ENCODE data around the gene PRKCA.

Gene PRKCA

GRCh38 chr17:66301367-66301863 is 998 bp upstream of the PRKCA start:
- no peaks in the 10 kb centered on the region for H3K27me3 ChIP-seq (replicated peaks)
- peak overlapping the region; percentile 75 for H3K4me3 ChIP-seq (ENCODE audit: low read depth, low read length)
- no peak for DNase-seq
- no peak for TF ChIP-seq CTCF (IDR thresholded peaks at IDR 0.05; ENCODE audit: low read depth, low read length, missing control alignments)
- in situ Hi-C loops (cut with HindIII; ENCODE audit: low pct_ligation_motif_present, low sequenced_read_pairs) = no loop called here
- H3K36me3 ChIP-seq (replicated peaks) = no peaks in the 10 kb centered on the region
- H3K27ac ChIP-seq = no peak overlapping the region

GRCh38 chr17:66302761-66303626 is 581 bp downstream of the PRKCA start:
- no peaks in the 10 kb centered on the region for H3K27me3 ChIP-seq (replicated peaks)
- no peak for TF ChIP-seq CTCF (IDR thresholded peaks at IDR 0.05; ENCODE audit: low read depth, low read length, missing control alignments)
- peak overlapping the region; percentile 22 for H3K27ac ChIP-seq
- no peaks in the 10 kb centered on the region for H3K36me3 ChIP-seq (replicated peaks)
- in situ Hi-C loops (cut with HindIII; ENCODE audit: low pct_ligation_motif_present, low sequenced_read_pairs) = no loop called here
- peak; percentile 12 for DNase-seq
- H3K4me3 ChIP-seq (ENCODE audit: low read depth, low read length) = peak overlapping the region; percentile 80

- no peak for DNase-seq
- Histone ChIP-seq H3K36me3 (replicated peaks) (no peaks in the 10 kb centered on the region), H3K27ac (no peak overlapping the region), H3K27me3 (replicated peaks) (no peaks in the 10 kb centered on the region), H3K4me3 (ENCODE audit: low read depth, low read length) (peak overlapping the region; percentile 80)
- in situ Hi-C loops (cut with HindIII; ENCODE audit: low pct_ligation_motif_present, low sequenced_read_pairs) = no loop called here
- TF ChIP-seq CTCF (IDR thresholded peaks at IDR 0.05; ENCODE audit: low read depth, low read length, missing control alignments) = peak; percentile 37
Measured at GRCh38 chr17:66304304-66305174, 2.1 kb downstream of the PRKCA start.

GRCh38 chr17:66306446-66306845 is 4.0 kb downstream of the PRKCA start:
- Histone ChIP-seq H3K4me3 (ENCODE audit: low read depth, low read length) (no peak overlapping the region), H3K36me3 (replicated peaks) (no peaks in the 10 kb centered on the region), H3K27me3 (replicated peaks) (no peaks in the 10 kb centered on the region), H3K27ac (peak overlapping the region; percentile 22)
- in situ Hi-C loops (cut with HindIII; ENCODE audit: low pct_ligation_motif_present, low sequenced_read_pairs) = no loop called here
- no peak for DNase-seq
- no peak for TF ChIP-seq CTCF (IDR thresholded peaks at IDR 0.05; ENCODE audit: low read depth, low read length, missing control alignments)

- DNase-seq = no peak
- TF ChIP-seq CTCF (IDR thresholded peaks at IDR 0.05; ENCODE audit: low read depth, low read length, missing control alignments) = no peak
- Histone ChIP-seq H3K27me3 (replicated peaks) (no peaks in the 10 kb centered on the region), H3K36me3 (replicated peaks) (no peaks in the 10 kb centered on the region), H3K27ac (no peak overlapping the region), H3K4me3 (ENCODE audit: low read depth, low read length) (no peak overlapping the region)
- in situ Hi-C loops (cut with HindIII; ENCODE audit: low pct_ligation_motif_present, low sequenced_read_pairs) = no loop called here
Measured at GRCh38 chr17:66307257-66307656, 4.8 kb downstream of the PRKCA start.

Measured in brain microvascular endothelial cell (primary cell).